ENCODE measurements around the gene NUP85. TPM values are rescaled to one million over a fixed set of nuclear protein-coding genes. Genes with fewer than 3 reads are reported as not detected.

Gene NUP85
- total and polyA plus RNA-seq, 2 donors (not counting 3 experiments of a cell fraction or from before 2014, with no cell fraction given), result 105 to 120 TPM

DNA sequence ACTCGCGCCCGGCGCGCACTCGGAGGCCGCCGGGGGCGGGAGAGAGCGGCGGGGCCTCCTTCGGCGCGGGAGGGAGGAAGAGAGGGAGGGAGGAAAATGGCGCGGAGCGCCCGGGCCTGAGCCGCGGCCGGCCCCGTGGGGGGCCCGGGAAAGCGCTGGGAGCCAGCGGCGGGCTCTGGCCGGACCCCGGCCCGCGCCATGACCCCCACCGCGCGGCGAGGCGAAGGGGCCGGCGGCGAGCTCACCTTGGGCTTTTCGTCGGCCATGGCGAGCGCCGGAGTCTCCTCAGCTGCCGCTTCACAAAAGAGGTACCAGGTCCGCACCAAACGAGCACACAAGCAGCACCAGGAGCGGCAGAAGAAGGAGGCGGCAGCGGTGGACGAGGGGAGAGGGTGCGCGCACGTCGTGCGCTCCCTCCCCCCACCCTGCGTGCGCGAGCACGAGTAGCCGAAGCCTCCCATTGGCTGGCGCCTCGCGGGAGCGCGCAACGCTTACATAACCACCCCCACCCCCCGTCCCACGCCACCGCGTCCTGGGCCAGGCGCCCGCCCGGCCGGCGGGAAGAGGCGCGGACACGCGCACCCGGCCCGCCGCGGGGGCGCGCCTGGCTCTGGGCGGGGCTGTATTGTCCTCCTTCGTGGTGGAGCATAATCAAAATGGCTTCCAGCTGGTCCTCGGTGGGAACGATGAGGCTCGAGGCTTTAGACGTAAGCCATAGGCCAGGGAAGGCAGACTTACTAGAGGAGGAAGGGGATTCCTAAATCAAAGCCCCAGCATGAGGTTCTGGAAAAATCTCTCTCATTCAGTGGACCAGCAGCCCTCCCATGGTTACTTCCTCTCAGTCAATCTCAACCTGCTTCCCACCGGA is 22.7 kb upstream of the NUP85 start, which contains the start of gene SUMO2:
SUMO2 (minus strand) TSS at position 391 of the 868 bp plus-strand sequence; CDS start at position 266, 125 bp downstream.
- dilution Hi-C loops (cut with MboI; ENCODE audit: extremely low pct_ligation_motif_present, low sequenced_read_pairs) (no loop called here), intact Hi-C loops (cut with micrococcal nuclease) (loop anchor here (1.0 to 5.0 kb wide), 5 partner anchors 22 to 136 kb away; partner anchors contain the start of genes ARMC7, ATP5PD, JPT1 and KCTD2)
- H3K4me2 ChIP-seq (ENCODE audit: insufficient read depth, low read length), result peak within 1 kb of the TSS; percentile 99
- no peaks in the 10 kb centered on the region for H3K9me1 ChIP-seq (replicated peaks; ENCODE audit: control insufficient read depth, extremely low read depth, insufficient read depth, low read length)
- H3K9me3 ChIP-seq (replicated peaks; ENCODE audit: control insufficient read depth, insufficient read depth, low read length), result no peaks in the 10 kb centered on the region
- CTCF ChIA-PET, result interaction anchor here (1.0 to 2.6 kb wide), 4 partner anchors 8 to 51 kb away, joined by 3 to 21 read pairs (median 4); partner anchors contain the start of gene NT5C
- peaks cover 5% of the 10 kb centered on the region for H4K20me1 ChIP-seq (replicated peaks; ENCODE audit: control insufficient read depth, extremely low read depth, insufficient read depth, low read length)
- POLR2A ChIA-PET, result interaction anchor here (0.5 to 0.7 kb wide), 3 partner anchors 17 to 58 kb away, joined by 3 to 5 read pairs (median 3); no protein-coding TSS in a partner anchor
- peaks cover 46% of the 10 kb centered on the region for H3K79me2 ChIP-seq (ENCODE audit: control insufficient read depth, insufficient read depth, low read length)
- FAIRE-seq, result peak; percentile 95
- H3K4me1 ChIP-seq (ENCODE audit: control insufficient read depth, extremely low read depth, insufficient read depth, low read length), result peaks cover 10% of the 10 kb centered on the region
- DNase-seq (ENCODE audit: low read depth, low spot score), result peak; percentile 96
- peaks cover 5 to 6% of the 10 kb centered on the region in 2 experiments for H3K36me3 ChIP-seq (ENCODE audit: control insufficient read depth in 2 of 2, extremely low read depth in 1 of 2, insufficient read depth in 2 of 2, low read length in 2 of 2)
- H3K27ac ChIP-seq (ENCODE audit: insufficient read depth, low read depth, low read length), result peak within 1 kb of the TSS; percentile 85
- H3K9ac ChIP-seq (replicated peaks; ENCODE audit: extremely low read depth, insufficient read depth, low read length), result peak within 1 kb of the TSS; percentile 96
- H2AFZ ChIP-seq (ENCODE audit: low read depth, low read length), result peak within 1 kb of the TSS; percentile 91
- H3K27me3 ChIP-seq (ENCODE audit: control insufficient read depth in 2 of 2, insufficient read depth in 2 of 2, low read length in 2 of 2), result no peaks in the 10 kb centered on the region
- peak within 1 kb of the TSS; percentile 69 to 95 (median 88) for H3K4me3 ChIP-seq (replicated peaks in 1 of 3; ENCODE audit: insufficient read depth in 1 of 3, low read depth in 1 of 3, low read length in 3 of 3)
- no peak for TF ChIP-seq MYC (IDR thresholded peaks at IDR 0.05; ENCODE audit: low read depth, low read length)
- peak; percentile 85 for TF ChIP-seq POLR2AphosphoS5 (IDR thresholded peaks at IDR 0.05; ENCODE audit: insufficient read depth, low read depth, low read length)
- TF ChIP-seq, protein P1, sequence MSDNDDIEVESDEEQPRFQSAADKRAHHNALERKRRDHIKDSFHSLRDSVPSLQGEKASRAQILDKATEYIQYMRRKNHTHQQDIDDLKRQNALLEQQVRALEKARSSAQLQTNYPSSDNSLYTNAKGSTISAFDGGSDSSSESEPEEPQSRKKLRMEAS (IDR thresholded peaks at IDR 0.05; ENCODE audit: insufficient read depth, insufficient read length), result peak; percentile 19
- TF ChIP-seq, protein P2, sequence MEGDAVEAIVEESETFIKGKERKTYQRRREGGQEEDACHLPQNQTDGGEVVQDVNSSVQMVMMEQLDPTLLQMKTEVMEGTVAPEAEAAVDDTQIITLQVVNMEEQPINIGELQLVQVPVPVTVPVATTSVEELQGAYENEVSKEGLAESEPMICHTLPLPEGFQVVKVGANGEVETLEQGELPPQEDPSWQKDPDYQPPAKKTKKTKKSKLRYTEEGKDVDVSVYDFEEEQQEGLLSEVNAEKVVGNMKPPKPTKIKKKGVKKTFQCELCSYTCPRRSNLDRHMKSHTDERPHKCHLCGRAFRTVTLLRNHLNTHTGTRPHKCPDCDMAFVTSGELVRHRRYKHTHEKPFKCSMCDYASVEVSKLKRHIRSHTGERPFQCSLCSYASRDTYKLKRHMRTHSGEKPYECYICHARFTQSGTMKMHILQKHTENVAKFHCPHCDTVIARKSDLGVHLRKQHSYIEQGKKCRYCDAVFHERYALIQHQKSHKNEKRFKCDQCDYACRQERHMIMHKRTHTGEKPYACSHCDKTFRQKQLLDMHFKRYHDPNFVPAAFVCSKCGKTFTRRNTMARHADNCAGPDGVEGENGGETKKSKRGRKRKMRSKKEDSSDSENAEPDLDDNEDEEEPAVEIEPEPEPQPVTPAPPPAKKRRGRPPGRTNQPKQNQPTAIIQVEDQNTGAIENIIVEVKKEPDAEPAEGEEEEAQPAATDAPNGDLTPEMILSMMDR (IDR thresholded peaks at IDR 0.05; ENCODE audit: extremely low read depth in 1 of 2, insufficient read depth in 1 of 2, low read depth in 1 of 2, low read length in 2 of 2), result peak in 1 of 2 donors; percentile 42
- TF ChIP-seq POLR2A (IDR thresholded peaks at IDR 0.05; ENCODE audit: low read depth, low read length), result peak; percentile 73
- TF ChIP-seq GATA2 (IDR thresholded peaks at IDR 0.05; ENCODE audit: insufficient read depth, insufficient read length, low read depth, low read length), result no peak
- TSS peak; percentile 36 for BruUV-seq (replicated peaks)
